Stimulated activated CD4-positive, alpha-beta T cell treated with anti-CD3 and anti-CD28 coated beads, Interleukin-4, amount 100 ng/mL, for 24 hours (primary cell): ENCODE data around the gene SLC25A53.
"Not testable (repeated sequence)": the region's sequence is repeated elsewhere in the genome, so short reads cannot be mapped to it uniquely, and the experiment has no call there.

Experiments used
- DNase-seq: peaks from one replicate; pipeline ENCODE4 v3.0.0-alpha.2; 2020

SLC25A53 gene

GRCh38 chrX:104130808-104131207, 26.0 kb downstream of the SLC25A53 start:
- DNase-seq, result no peak

GRCh38 chrX:104126856-104127255, 30.0 kb downstream of the SLC25A53 start:
- no peak for DNase-seq

GRCh38 chrX:104122829-104123228, 34.0 kb downstream of the SLC25A53 start:
- DNase-seq, result no peak

- no peak for DNase-seq
These were observed 38.0 kb downstream of the SLC25A53 start for GRCh38 chrX:104118765-104119164.

- no peak for DNase-seq
These were observed 39.0 kb downstream of the SLC25A53 start for GRCh38 chrX:104117759-104118158.

GRCh38 chrX:104113222-104113965, 43.4 kb downstream of the SLC25A53 start:
- DNase-seq, result peak; percentile 56

GRCh38 chrX:104112326-104112951, 44.4 kb downstream of the SLC25A53 start, which contains the start of gene ZCCHC18:
Gene ZCCHC18 (plus strand): TSS chrX:104112523. CDS start chrX:104114112, 1,589 bp downstream.
- peak; percentile 29 for DNase-seq

- DNase-seq, result not testable (repeated sequence)
These were observed 46.1 kb downstream of the SLC25A53 start for GRCh38 chrX:104110491-104111240.

GRCh38 chrX:104108955-104109354, 47.9 kb downstream of the SLC25A53 start:
- DNase-seq, result no peak

GRCh38 chrX:104105330-104106262, 51.2 kb downstream of the SLC25A53 start:
- DNase-seq, result no peak

GRCh38 chrX:104104676-104105075, 52.1 kb downstream of the SLC25A53 start:
- no peak for DNase-seq

- DNase-seq, result no peak
These were observed 57.9 kb downstream of the SLC25A53 start for GRCh38 chrX:104098919-104099318.

GRCh38 chrX:104098151-104098808, 58.5 kb downstream of the SLC25A53 start:
- DNase-seq, result peak; percentile 60

- DNase-seq, result no peak
These were observed 70.9 kb downstream of the SLC25A53 start for GRCh38 chrX:104085919-104086318.

GRCh38 chrX:104085477-104085876, 71.3 kb downstream of the SLC25A53 start:
- no peak for DNase-seq

- DNase-seq, result no peak
These were observed 72.1 kb downstream of the SLC25A53 start for GRCh38 chrX:104084534-104085277.

GRCh38 chrX:104084063-104084462, 72.7 kb downstream of the SLC25A53 start:
- DNase-seq, result no peak

- not testable (repeated sequence) for DNase-seq
These were observed 79.0 kb downstream of the SLC25A53 start for GRCh38 chrX:104077854-104078253.

- not testable (repeated sequence) for DNase-seq
These were observed 80.9 kb downstream of the SLC25A53 start, which contains the start of gene TMSB15C for GRCh38 chrX:104075778-104076445. Gene TMSB15C (minus strand): TSS chrX:104076236.

GRCh38 chrX:104062636-104063035, 94.2 kb downstream of the SLC25A53 start:
- DNase-seq, result not testable (repeated sequence)
